Measurements from ENCODE around the gene MAD1L1.
"Not testable (repeated sequence)": the region's sequence is repeated elsewhere in the genome, so short reads cannot be mapped to it uniquely, and the experiment has no call there.

The MAD1L1 gene

DNA sequence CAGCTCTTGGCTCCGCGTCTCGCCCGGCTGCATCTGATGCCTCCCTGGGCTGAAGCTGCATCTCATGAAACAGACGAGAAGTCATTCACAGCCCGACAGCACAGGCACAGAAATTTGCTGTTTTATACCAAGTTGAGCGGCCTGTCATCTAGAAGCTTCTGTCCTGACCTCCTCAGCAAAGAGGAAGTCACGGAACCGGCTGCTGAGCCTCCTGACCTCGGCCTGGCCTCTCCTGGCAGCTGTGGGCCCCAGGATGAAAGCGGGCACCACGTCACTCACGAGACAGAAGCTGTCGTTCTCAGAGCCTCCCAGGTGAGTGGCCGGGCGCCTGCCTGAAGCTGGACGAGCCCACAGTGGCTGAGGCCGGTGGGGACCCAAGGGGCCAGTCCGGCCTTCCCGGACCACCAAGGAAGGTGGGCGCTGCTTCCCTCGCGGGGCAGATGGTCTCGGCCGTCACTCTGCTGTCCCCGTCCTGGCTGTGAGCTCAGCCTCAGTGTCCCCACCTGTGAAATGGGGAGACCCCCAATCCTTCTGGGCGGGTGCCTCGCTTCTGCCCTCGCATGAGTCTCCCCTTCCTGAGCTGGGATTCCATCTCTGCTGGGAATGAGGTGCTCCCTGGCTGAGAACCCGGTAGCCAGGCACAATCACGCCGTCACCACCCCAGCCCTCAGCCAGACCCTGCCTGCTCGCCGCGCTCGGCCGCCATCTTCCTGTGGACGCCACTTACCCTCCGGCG lies 391.3 kb downstream of the MAD1L1 start:
- DNase-seq (ENCODE audit: low read depth in 3 of 3), result not testable (repeated sequence)

DNA sequence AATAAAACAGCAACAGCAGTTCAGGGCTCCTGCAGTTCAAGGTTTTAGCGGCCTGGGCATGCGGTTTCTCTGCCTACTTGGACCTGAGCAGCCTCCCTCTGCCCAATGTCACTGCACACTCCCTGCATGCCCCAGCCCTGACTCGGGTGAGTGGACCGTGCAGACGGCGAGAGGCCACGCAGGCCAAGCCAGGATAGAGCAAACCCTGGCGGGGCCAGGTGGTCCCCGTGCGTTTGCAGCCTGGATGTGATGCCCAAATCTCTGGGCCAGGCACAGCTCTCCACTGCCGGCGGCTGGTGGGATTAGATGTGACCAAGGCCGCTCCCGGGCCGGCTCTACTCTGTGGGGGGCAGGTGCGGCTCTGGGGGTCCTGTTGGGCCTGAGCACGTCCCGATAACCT lies 392.0 kb downstream of the MAD1L1 start:
- DNase-seq (ENCODE audit: low read depth in 3 of 3), result not testable (repeated sequence)

DNA sequence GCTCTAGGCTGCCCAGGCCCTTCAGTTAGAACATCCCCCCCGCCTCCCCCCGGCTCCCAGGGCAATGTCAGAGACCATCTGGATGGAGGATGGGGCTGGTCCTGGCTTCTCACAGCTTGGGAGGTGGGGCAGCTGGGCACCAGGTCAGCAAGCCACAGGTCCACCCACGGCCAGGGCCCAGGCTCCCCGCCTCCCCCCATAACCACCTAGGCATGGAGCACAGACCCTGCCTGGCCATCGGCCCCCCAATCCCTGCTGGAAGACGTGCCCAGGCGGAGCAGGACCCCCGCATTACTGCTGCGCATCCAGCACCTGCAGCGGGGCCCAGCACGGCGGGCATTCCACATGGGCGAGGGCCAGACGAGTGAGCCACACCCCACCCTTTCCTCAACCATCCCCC lies 393.0 kb downstream of the MAD1L1 start:
- DNase-seq (ENCODE audit: low read depth in 3 of 3), result no peak

DNA sequence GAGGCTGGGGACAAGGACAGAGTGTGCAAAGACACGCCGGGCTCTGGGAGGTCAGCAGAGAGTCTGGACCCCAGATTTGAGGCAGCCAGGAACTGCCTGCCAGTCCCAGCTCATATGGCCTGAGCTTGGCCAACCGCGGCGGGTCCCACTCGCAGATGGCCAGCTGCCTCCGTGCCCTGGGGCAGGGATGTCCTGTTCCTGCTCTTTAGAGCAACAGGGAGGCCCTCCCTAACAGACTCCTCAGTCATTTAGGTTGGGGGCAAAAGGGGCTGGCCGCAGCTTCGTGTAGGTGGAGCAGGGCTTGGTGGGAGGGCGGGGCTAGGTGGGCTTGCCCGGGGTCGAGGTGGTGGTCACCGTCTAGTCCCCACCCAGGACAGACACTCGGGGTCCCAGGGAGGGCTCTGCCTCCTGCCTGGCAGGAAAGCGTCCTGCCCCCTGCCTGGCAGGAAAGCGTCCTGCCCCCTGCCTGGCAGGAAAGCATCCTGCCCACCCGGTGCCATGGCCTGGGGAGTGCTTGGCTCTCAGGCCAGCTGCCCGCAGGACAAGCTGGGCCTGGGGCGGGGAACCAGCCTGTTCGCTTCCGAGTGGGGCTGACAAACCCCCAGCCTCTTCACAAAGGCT lies 393.7 kb downstream of the MAD1L1 start:
- DNase-seq (ENCODE audit: low read depth in 3 of 3), result not testable (repeated sequence)

DNA sequence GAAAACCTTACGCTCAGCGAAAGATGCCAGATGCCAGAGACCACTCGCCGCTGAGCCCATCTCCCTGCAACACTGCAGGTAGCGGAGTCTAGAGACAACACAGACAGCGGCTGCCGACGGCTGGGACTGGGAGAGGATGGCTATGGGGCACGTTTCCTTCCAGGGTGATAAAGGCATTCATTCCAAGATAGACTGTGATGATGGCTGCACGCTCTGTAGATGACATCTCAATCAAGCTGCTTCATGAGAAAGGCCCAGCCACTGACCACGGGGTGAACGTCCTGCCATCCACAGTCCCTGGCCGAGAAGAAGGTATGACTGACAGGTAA lies 394.2 kb downstream of the MAD1L1 start:
- DNase-seq (ENCODE audit: low read depth in 3 of 3), result not testable (repeated sequence)

DNA sequence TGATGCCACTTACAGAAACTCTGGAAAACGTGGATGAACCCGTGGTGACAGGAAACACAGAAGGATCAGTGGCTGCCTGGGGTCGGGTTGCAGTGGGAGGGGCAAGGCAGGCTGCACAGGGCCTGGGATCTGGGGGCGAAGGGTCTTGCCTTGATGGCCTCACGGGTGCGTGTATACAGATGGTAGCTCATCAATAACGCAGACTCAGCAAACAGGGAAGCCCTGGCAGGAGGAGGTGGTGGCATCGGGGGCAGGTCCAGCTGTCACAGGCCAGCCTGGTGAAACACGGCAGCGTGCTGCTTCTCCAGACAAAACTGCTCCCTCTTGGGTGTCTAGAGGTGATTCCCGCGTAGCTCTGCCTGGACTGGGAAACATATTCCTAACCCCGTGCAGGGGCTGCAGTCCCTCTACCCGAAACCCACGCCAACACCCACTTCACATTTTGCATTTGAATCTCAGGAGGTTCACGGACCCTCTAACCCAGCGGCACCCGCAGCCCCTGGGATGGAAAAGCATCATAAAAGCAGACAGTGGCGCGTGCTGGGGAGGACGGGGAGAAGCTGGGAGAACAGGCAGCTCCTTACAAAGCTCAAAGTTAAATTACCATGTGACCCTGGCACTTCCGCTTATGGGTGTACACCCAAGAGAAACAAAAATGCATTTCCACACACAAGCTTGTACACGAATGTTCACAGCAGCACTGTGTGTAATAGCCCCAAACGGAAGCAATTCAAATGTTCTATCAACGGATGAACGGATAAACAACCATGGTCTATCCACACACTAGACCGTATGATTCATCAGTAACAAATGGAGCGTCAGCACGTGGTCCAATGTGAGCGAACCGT lies 394.8 kb downstream of the MAD1L1 start:
- not testable (repeated sequence) for DNase-seq (ENCODE audit: low read depth in 3 of 3)

DNA sequence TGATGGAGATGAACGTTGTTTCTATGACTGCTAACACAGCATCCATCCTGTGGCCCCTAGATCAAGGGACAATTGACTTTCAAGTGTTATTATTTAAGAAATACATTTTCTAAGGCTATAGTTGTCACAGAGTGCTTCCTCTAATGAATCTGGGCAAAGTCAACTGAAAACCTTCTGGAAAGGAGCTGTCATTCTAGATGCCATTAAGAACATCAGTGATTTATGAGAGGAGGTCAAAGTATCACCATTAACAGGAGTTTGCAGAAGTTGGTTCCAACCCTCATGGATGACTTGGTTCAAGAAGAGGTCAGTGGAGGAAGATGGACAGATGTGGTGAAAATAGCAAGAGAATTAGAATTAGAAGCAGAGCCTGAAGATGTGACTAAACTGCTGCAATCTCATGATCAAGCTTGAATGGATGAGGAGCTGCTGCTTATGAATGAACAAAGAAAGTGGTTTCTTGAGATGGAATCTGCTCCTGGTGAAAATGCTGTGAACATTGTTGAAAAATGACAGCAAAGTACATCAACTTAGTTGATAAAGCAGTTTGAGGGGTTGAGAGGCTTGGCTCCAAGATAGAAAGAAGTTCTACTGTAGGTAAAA lies 400.7 kb downstream of the MAD1L1 start:
- not testable (repeated sequence) for DNase-seq (ENCODE audit: low read depth in 3 of 3)

DNA sequence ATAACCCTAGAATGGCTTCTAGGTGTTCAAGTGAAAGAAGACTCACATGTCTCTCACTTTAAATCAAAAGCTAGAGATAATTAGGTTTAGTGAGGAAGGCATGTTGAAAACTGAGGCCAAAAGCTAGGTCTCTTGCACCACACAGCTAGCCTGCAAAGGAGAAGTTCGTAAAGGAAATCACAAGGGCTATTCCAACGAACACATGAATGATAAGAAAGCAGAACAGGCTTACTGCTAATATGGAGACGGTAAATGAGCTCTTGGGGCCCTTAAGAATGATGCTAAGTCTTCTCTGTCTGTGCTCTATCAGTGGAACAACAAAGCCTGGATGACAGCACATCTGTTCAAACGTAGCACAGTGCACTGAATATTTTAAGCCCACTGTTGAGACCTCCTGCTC lies 401.3 kb downstream of the MAD1L1 start:
- DNase-seq (ENCODE audit: low read depth in 3 of 3), result not testable (repeated sequence)

DNA sequence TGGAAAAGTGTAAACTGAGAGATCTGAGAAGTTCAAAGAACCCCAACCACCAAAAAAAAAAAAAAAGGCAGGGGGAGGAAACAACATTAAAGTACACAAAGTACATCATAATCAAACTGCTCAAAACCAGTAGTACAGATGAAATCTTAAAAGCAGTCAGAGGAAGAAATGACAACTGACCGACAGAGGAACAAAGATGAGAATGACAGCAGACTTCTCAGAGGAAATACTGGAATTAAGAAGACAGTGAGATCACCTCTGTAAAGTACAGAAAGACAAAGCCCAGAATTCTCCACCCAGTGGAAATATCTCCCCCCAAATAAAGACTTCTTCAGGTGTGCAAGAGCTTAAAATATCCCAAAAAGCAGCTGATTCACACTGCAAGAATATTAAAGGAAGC lies 403.1 kb downstream of the MAD1L1 start:
- not testable (repeated sequence) for DNase-seq (ENCODE audit: low read depth in 3 of 3)

DNA sequence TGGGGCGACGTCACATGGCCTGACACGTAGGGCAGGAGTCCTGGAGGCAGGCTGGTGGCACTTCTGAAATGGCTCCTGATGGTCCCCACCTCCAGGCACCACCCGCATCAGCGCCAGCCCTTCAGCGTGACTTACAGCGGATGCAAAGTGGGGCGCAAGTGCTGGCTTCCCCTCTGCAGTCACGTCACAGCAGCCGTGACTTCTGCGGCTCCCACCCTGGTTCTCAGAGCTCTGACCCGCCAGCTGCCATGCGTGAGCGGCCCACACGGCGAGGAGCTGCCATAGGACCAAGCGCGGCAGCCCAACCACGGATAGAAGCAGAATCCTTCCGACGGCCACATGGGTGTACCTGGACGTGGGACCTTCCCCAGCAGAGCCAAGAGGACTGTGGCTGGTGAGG lies 403.6 kb downstream of the MAD1L1 start:
- DNase-seq (ENCODE audit: low read depth in 3 of 3), result no peak

DNA sequence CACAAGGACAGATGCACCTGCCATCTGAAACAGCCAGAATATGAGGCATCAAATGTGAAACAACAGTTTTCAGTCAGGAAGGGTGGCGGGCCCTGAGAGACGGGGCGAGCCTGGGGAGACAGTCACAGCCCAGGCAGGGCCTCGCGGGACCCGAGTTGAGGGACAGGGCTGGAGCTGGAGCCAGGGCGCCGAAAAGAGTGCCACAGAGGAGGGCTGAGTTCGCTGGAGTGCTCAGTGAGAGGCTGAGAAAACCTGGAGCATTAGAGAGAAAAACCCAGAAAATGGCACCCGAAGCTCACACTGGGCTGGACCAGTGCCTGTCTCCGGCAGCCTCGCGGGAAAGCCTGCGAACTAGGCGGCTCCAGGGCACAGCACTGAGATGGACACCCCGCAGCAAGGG lies 404.6 kb downstream of the MAD1L1 start:
- not testable (repeated sequence) for DNase-seq (ENCODE audit: low read depth in 3 of 3)

DNA sequence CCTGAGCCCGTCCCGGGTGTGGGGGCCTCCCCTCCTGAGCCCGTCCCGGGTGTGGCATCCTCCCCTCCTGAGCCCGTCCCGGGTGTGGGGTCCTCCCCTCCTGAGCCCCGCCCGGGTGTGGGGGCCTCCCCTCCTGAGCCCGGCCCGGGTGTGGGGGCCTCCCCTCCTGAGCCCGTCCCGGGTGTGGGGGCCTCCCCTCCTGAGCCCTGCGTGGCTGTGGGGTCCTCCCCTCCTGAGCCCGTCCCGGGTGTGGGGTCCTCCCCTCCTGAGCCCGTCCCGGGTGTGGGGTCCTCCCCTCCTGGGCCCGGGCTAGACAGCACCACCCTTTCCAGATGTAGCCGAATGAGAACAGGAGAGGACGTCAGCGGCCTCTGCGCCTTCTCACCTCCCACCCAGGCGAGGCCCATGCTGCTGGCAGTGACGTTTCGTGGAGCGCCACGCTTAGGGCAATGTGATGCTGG lies 405.2 kb downstream of the MAD1L1 start:
- DNase-seq (ENCODE audit: low read depth in 3 of 3), result not testable (repeated sequence)

DNA sequence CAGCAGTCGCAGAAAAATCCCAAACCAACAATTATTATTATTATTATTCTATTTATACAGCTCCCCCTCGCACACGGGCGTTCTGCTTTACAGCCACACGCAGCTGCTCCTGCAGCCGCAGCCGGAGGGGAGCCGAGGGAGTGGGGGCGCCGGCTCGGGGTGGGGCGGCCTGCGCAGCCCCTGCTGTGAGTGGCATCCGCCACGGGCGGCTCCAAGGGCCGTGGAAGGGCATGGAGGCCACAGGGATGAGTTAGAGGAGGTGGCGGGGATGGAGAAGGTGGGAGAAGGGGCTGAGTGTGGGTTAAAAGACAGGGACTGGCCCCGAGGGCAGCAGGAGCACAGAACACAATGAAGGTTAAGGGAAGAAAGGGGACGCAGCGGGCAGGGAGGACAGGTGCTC lies 405.8 kb downstream of the MAD1L1 start:
- not testable (repeated sequence) for DNase-seq (ENCODE audit: low read depth in 3 of 3)

DNA sequence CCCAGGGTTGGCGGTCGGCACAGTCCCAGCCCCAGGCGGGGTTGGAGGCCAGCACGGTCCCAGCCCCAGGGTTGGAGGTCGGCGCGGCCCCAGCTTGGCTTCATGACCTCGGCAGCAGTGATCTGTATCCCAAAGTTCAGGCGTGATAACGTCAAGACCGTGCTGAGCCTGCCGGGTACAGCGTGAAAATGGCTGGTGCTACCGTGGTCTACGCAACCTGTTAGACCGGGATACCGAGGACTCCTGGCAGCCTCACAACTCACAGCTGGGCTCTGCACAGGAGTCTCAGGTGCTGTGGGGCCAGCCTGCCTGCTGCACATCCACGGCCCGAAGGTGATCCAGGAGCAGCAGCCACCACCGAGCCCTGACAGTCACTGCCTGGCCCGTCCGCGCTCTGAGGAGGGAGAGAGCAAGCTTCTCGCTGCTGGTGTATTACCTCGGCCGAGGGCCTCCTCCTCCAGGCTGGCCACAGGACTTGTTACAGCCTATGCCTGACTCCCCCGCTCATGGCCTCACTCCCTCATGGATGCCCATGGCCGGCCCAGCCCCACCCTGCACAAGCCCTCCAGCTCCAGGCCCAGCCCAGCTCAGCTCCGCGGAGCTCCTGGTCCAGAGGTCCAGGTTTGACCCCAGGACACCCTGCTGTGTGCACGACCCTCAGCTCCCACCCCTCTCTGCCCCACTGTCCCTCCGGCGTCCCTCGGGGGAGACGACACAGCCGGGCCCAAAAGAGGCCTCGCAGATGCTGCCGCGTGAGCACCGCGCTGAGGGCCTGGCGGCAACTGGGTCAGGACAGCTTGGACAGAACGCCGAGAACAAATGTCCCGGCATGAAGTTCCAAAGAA lies 406.6 kb downstream of the MAD1L1 start:
- DNase-seq (ENCODE audit: low read depth in 3 of 3), result no peak

DNA sequence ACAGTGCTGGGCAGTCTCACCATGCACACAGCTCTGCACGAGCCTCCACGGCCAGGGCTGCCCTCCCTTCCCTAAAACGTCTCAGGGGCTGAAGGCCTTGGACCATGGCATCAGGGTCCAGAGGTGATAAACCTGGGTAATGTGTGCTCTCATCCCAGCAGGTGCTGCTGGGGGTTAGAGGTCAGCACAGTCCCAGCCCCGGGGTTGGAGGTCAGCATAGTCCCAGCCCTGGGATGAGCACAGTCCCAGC lies 407.2 kb downstream of the MAD1L1 start:
- DNase-seq (ENCODE audit: low read depth in 3 of 3), result not testable (repeated sequence)

DNA sequence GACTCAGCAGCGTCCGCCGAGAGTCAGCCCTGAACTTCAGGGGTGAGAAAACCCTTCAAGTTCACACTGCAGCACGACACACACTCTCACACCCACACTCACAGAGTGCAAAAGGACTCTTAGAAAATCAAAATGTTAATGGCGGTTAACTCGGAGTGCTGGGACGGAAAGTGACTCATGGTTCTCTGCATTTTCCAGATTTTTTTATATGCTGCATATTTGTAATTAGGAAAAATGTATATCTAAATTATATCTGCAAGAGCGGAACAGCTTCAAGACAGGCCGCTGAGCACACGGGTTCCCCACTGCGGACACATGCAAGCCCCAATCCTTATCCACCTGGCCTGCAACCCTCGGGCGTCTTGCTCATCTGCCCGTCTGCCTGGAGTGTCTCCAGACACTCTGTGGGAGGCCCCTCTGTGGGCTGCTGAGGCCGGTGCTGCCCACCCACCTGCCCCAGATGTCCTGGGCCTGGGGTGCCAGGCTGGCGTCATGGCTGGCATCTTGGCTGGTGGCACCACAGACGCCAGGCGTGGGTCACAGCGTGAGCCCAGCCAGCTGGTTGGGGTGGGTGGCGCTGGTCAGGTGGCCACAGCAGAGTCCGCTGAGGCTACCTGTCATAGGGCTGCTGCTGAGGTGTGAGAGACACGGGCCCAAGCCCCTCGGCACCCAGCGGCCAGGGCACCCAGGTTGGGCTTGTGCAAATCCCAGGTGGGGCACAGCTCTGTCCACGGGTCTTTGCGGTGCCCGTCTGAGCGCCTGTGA lies 407.7 kb downstream of the MAD1L1 start:
- DNase-seq (ENCODE audit: low read depth in 3 of 3), result not testable (repeated sequence)

DNA sequence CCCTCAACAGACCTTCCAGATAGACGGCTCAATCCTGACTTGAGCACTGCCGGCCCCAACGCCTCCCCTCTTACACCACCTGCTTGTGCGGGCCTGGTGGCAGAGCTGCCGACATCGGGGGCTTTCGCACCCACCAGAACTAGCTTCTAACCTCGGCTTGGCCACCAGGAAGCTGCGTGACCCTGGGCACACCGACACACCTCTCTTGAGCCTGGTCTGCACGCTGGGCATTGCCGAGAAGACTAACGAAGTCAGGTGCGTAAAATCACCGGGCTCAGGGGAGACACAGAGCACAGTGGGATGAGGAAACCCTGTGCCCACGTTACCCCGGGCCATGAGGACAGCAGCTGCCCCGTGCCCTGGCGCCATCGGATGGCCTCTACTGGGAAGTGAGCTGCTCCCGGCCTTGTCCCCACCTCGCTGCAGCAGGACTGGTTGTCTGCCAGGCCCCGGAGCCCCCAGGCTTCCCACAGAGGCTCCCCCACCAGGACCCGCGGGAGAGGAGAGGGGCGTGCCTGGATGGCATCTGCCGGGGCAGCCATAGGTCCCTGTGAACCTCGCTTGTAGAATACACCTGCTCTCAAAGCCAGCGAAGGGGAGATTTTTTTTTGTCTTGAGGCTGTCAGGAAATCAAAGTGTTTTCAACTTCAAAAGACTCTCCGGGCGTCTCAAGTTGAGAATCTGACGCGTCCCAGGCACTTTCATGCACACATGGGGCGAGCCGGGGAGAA lies 408.4 kb downstream of the MAD1L1 start:
- DNase-seq (ENCODE audit: low read depth in 3 of 3), result peak in 2 of 3 experiments; percentile 17 to 18

DNA sequence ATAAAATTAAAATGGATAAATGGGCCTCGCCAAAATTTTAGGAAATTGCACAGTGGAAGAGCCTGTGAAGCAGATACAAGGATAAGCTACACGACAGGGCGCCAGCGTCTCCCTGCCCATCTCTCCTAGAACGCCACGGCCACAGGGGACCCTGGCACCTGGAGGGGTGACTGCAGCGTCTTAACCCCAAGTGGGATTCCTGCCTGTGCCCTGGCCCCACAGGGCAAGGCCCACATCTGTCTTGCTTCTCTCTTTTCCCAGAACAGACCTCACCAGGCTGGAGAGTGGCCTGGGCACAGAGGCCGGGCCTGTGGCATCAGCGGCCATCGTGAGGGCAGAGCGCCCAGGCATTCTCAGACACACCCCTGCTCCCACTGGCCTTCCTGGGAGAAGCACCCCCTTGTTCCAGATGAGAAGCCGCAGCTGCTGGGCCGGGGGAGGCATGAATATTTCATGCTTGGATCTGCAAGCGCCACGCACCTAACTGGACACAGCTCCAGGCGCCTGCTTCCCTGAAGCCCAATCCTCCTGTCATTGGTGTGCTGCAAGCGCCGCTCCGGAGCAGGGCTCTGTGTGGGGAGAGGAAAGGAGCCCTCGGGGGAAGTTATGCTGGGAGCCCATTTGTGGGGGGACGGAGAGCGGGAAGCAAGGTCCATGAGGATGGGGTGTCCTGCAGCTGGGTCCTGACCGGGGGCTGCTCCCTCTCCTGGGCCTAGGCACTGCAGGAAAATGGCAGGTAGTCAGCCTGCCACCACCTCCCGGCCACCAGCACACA lies 409.2 kb downstream of the MAD1L1 start:
- DNase-seq (ENCODE audit: low read depth in 3 of 3), result no peak

DNA sequence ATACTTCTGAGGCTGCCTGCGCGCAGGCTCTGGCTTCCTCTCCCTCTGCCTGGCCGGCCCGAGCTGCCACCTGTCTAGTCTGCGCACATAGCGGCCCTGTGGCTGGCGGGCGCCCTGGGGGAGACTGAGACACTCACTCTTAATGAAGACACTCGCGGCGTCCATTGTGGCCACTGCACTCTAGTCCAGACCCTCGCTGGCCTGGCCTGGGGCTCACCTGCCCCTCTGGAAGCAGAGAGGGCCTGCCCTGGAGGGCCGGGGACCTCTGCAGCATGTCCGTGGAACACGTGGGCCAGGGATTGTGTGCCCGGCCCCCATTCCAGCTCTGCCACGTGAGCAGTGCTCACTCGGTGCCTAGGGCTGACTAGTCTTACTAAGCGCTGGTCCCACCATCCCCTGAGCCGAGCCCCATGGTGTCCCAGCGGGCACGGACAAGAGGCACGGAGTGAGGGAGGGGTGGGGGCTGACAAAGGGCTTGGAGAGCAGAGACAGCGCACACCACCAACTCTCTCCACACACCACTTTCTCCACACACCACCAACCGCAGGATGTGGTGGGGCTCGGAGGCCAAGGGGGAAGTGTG lies 413.4 kb downstream of the MAD1L1 start:
- DNase-seq (ENCODE audit: low read depth in 3 of 3), result no peak
